H1 (cell line): ENCODE results near the gene ZNF383. TPM values are rescaled to one million over a fixed set of nuclear protein-coding genes. Genes with fewer than 3 reads are reported as not detected.
"Not testable (repeated sequence)": the region's sequence is repeated elsewhere in the genome, so short reads cannot be mapped to it uniquely, and the experiment has no call there.

ENCODE experiments used
- CTCF ChIA-PET: fragments of 300-600 bp; sonication (Branson Sonifier 250); formaldehyde crosslinking; loops from one replicate; lab custom pipeline; 2021; ENCODE audit not compliant: partially characterized antibody; lab: Charles Lee
- POLR2A ChIA-PET: fragments of 300-600 bp; sonication (Branson Sonifier 250); formaldehyde crosslinking; loops from one replicate; lab custom pipeline; 2021; ENCODE audit warnings: inconsistent platforms; ENCODE audit not compliant: partially characterized antibody; lab: Charles Lee
- DNase-seq, 2 experiments: peaks; one replicate each; pipeline versions ENCODE4 v3.0.0 to v3.0.0-alpha.2; 2010 to 2022; ENCODE audit warnings: low spot score in 2 of 2, low read depth in 1 of 2, mixed read lengths in 1 of 2
- FAIRE-seq: peaks from 2 replicates; lab custom pipeline; 2011; peaks lifted over from hg19 to GRCh38; lab: Jason Lieb, UNC
- H2AFZ ChIP-seq: 2 replicates; pipeline ENCODE4 v1.8.1; 2012; ENCODE audit warnings: low read length, inconsistent platforms
- H2AK5ac ChIP-seq: 2 replicates; pipeline ENCODE4 v1.6.1; 2013; ENCODE audit warnings: low read depth, low read length
- H2BK120ac ChIP-seq: replicated peaks from 2 replicates; pipeline ENCODE3; 2013; ENCODE audit warnings: low read depth, low read length, inconsistent platforms
- H2BK12ac ChIP-seq: 2 replicates; pipeline ENCODE4 v1.6.1; 2013; ENCODE audit warnings: low read depth, low read length
- H2BK15ac ChIP-seq: 2 replicates; pipeline ENCODE4 v1.6.1; 2013; ENCODE audit warnings: low read length
- H2BK20ac ChIP-seq: 2 replicates; pipeline ENCODE4 v1.6.1; 2013; ENCODE audit warnings: low read length
- H2BK5ac ChIP-seq: 2 replicates; pipeline ENCODE4 v1.6.1; 2013; ENCODE audit warnings: low read depth, low read length
- H3K14ac ChIP-seq: 2 replicates; pipeline ENCODE4 v1.6.1; 2013; ENCODE audit warnings: inconsistent platforms; ENCODE audit not compliant: insufficient read length
- H3K18ac ChIP-seq: 2 replicates; pipeline ENCODE4 v1.6.1; 2013; ENCODE audit warnings: low read length; ENCODE audit errors: extremely low read depth
- H3K23ac ChIP-seq: 2 replicates; pipeline ENCODE4 v1.6.1; 2013; ENCODE audit warnings: inconsistent platforms; ENCODE audit not compliant: insufficient read length
- H3K23me2 ChIP-seq: 2 replicates; pipeline ENCODE4 v1.6.1; 2013; ENCODE audit warnings: low read depth, low read length
- H3K27ac ChIP-seq: 2 replicates; pipeline ENCODE4 v1.6.1; 2011; ENCODE audit warnings: low read depth, low read length, inconsistent platforms
- H3K27me3 ChIP-seq, 4 experiments: replicated peaks in 1 of 4; 1 replicate in 1 of 4; 2 replicates in 3 of 4; pipeline versions ENCODE4 v1.6.1 to v1.8.1; 2011 to 2013; ENCODE audit warnings: low read length in 3 of 4, mild to moderate bottlenecking in 3 of 4, inconsistent platforms in 2 of 4, mixed read lengths in 2 of 4, moderate library complexity in 1 of 4; ENCODE audit not compliant: control insufficient read depth in 3 of 4, insufficient read depth in 3 of 4; ENCODE audit errors: extremely low read depth in 1 of 4
- H3K36me3 ChIP-seq, 4 experiments: 2 replicates each; pipeline versions ENCODE4 v1.6.1 to v1.8.1; 2011 to 2013; ENCODE audit warnings: mild to moderate bottlenecking in 4 of 4, low read length in 3 of 4, moderate library complexity in 2 of 4, control low read depth in 1 of 4, inconsistent platforms in 1 of 4; ENCODE audit not compliant: insufficient read depth in 4 of 4, control insufficient read depth in 2 of 4
- H3K4ac ChIP-seq: replicated peaks from 2 replicates; pipeline ENCODE3; 2013; ENCODE audit warnings: low read length, low read depth, mixed read lengths, inconsistent platforms; ENCODE audit not compliant: insufficient read length
- H3K4me1 ChIP-seq, 4 experiments: replicated peaks in 1 of 4; 1 replicate in 1 of 4; 2 replicates in 3 of 4; pipeline versions ENCODE4 v1.6.1 to v1.8.1; 2011 to 2013; ENCODE audit warnings: low read length in 3 of 4, inconsistent platforms in 2 of 4, mixed read lengths in 1 of 4; ENCODE audit not compliant: insufficient read depth in 4 of 4, control insufficient read depth in 3 of 4
- H3K4me2 ChIP-seq, 2 experiments: 2 replicates each; pipeline versions ENCODE4 v1.6.1 to v1.8.1; 2011 to 2013; ENCODE audit warnings: low read depth in 2 of 2, low read length in 2 of 2, control low read depth in 1 of 2, inconsistent platforms in 1 of 2, mild to moderate bottlenecking in 1 of 2; ENCODE audit not compliant: insufficient read depth in 1 of 2
- H3K4me3 ChIP-seq, 4 experiments: fragments of 200-600, 300-600 bp in 1 of 4; sonication (generic), shearing (Covaris generic), sonication (Bioruptor Twin) in 1 of 4; 2 replicates each; pipeline versions ENCODE4 v1.5.1 to v1.8.1; 2011 to 2016; ENCODE audit warnings: low read length in 4 of 4, low read depth in 3 of 4, control low read depth in 2 of 4, inconsistent platforms in 2 of 4, mild to moderate bottlenecking in 2 of 4, mixed read lengths in 1 of 4, moderate library complexity in 1 of 4; ENCODE audit not compliant: insufficient read depth in 2 of 4; ENCODE audit errors: extremely low read depth in 1 of 4
- H3K56ac ChIP-seq: replicated peaks from 2 replicates; pipeline ENCODE3; 2013; ENCODE audit warnings: low read depth, mild to moderate bottlenecking, mixed read lengths, low read length, inconsistent platforms; ENCODE audit not compliant: insufficient read length
- H3K79me1 ChIP-seq: 2 replicates; pipeline ENCODE4 v1.6.1; 2013; ENCODE audit warnings: low read depth, low read length, control low read depth
- H3K79me2 ChIP-seq, 2 experiments: 2 replicates each; pipeline versions ENCODE4 v1.6.1 to v1.8.1; 2012 to 2013; ENCODE audit warnings: low read length in 2 of 2, mild to moderate bottlenecking in 2 of 2, inconsistent platforms in 1 of 2; ENCODE audit not compliant: insufficient read depth in 2 of 2, control insufficient read depth in 1 of 2
- H3K9ac ChIP-seq, 4 experiments: replicated peaks in 1 of 4; 1 replicate in 1 of 4; 2 replicates in 3 of 4; pipeline versions ENCODE4 v1.6.1 to v1.8.1; 2011 to 2013; ENCODE audit warnings: low read depth in 3 of 4, low read length in 3 of 4, control low read depth in 2 of 4, mild to moderate bottlenecking in 2 of 4, moderate library complexity in 2 of 4, inconsistent platforms in 1 of 4; ENCODE audit errors: extremely low read depth in 1 of 4
- H3K9me3 ChIP-seq, 2 experiments: 2 replicates each; pipeline versions ENCODE4 v1.6.1 to v1.8.1; 2012 to 2013; ENCODE audit warnings: mild to moderate bottlenecking in 2 of 2, moderate library complexity in 2 of 2, control low read depth in 1 of 2, inconsistent platforms in 1 of 2, low read depth in 1 of 2, low read length in 1 of 2, mixed read lengths in 1 of 2; ENCODE audit not compliant: insufficient read depth in 2 of 2
- H4K20me1 ChIP-seq, 2 experiments: replicated peaks in 1 of 2; 2 replicates each; pipeline versions ENCODE3 to v1.8.1; 2011 to 2013; ENCODE audit warnings: inconsistent platforms in 2 of 2, low read length in 2 of 2, mild to moderate bottlenecking in 1 of 2; ENCODE audit not compliant: insufficient read depth in 2 of 2, control insufficient read depth in 1 of 2
- H4K5ac ChIP-seq: 2 replicates; pipeline ENCODE4 v1.6.1; 2013; ENCODE audit warnings: low read length, low read depth, mixed read lengths, inconsistent platforms; ENCODE audit not compliant: insufficient read length
- H4K8ac ChIP-seq: 2 replicates; pipeline ENCODE4 v1.8.0; 2013; ENCODE audit warnings: mild to moderate bottlenecking, moderate library complexity, low read length, inconsistent platforms; ENCODE audit not compliant: insufficient read depth; ENCODE audit errors: extremely low read depth
- H4K91ac ChIP-seq: replicated peaks from 2 replicates; pipeline ENCODE3; 2013; ENCODE audit warnings: low read length, mixed read lengths, inconsistent platforms; ENCODE audit not compliant: insufficient read length
- WGBS, 2 experiments: shearing (Covaris generic) in 1 of 2; methylation state at CpG; one replicate each; pipeline versions ENCODE4 v1.1.6 to v1.1.7; 2013 to 2015; ENCODE audit warnings: low lambda C conversion rate in 2 of 2, mixed read lengths in 2 of 2, inconsistent platforms in 1 of 2, low coverage in 1 of 2, missing lambda C conversion rate in 1 of 2; ENCODE audit not compliant: insufficient replicate concordance in 2 of 2, insufficient coverage in 1 of 2, insufficient read length in 1 of 2; ENCODE audit errors: extremely low coverage in 1 of 2, missing lambda C conversion rate in 1 of 2; 5-methylcytosine and 5-hydroxymethylcytosine counted together
- polyA plus RNA-seq, 7 experiments: library from polyadenylated mRNA; depleted of rRNA in 3 of 7; stranded (reverse) in 5 of 7; unstranded in 2 of 7; fragments of >200 nt in 5 of 7; fragments of 200-250 nt in 2 of 7; gene quantifications; 1 replicate in 5 of 7; 2 replicates in 1 of 7; 4 replicates in 1 of 7; pipeline versions ENCODE4 v1.2.1 to v1.2.3, GENCODE V29; 2011 to 2013; ENCODE audit warnings: missing spikeins in 2 of 7, mixed read lengths in 2 of 7
- total RNA-seq: library from RNA; stranded (reverse); fragmentation: NEBNext Ultra II Directional; extraction: Animal tissue kit (Norgen Biotek cat#: 25700); gene quantifications from 2 replicates; pipeline ENCODE4 v1.2.1, GENCODE V29; 2021

Gene ZNF383
- total and polyA plus RNA-seq, 2 of the 8 experiments (the other 6 are each of a cell fraction or from before 2014, with no cell fraction given), result 1.2 to 3.9 TPM

GRCh38 chr19:37280656-37281055 is 62.6 kb downstream of the ZNF383 start:
- H3K36me3 ChIP-seq, FAIRE-seq, POLR2A ChIA-PET, H2BK15ac ChIP-seq, H2BK5ac ChIP-seq, H3K9ac ChIP-seq, H3K14ac ChIP-seq, H3K27me3 ChIP-seq, H2BK20ac ChIP-seq, H2AFZ ChIP-seq, H2BK120ac ChIP-seq, H3K18ac ChIP-seq, H3K4ac ChIP-seq, H3K79me1 ChIP-seq, H4K20me1 ChIP-seq, H3K4me2 ChIP-seq, H3K23me2 ChIP-seq, CTCF ChIA-PET, H3K27ac ChIP-seq, H4K91ac ChIP-seq, H3K56ac ChIP-seq, H4K8ac ChIP-seq, DNase-seq, H3K23ac ChIP-seq, H3K4me3 ChIP-seq, H2AK5ac ChIP-seq, H3K79me2 ChIP-seq, H2BK12ac ChIP-seq, H4K5ac ChIP-seq, H3K4me1 ChIP-seq: not testable (repeated sequence)
- WGBS, 2 experiments, result 100% methylated on average over 4 of the region's 30 CpGs; no CpG with 5 or more reads in 1 of the 2 experiments
- H3K9me3 ChIP-seq, result peaks cover 0 to 11% of the 10 kb centered on the region in 2 experiments; a peak in 1 of 4 replicates

GRCh38 chr19:37284020-37284419 is 66.0 kb downstream of the ZNF383 start:
- WGBS, 2 experiments, result no CpG with 5 or more reads among the region's 37 CpGs
- H3K27ac ChIP-seq, CTCF ChIA-PET, H3K56ac ChIP-seq, H3K4me3 ChIP-seq, H3K9ac ChIP-seq, H3K4me1 ChIP-seq, H3K27me3 ChIP-seq, H2BK12ac ChIP-seq, H4K8ac ChIP-seq, H3K4me2 ChIP-seq, H2AFZ ChIP-seq, H3K18ac ChIP-seq, H4K91ac ChIP-seq, H3K79me1 ChIP-seq, H3K4ac ChIP-seq, H4K5ac ChIP-seq, H2BK20ac ChIP-seq, H2BK120ac ChIP-seq, H3K23me2 ChIP-seq, POLR2A ChIA-PET, FAIRE-seq, H3K23ac ChIP-seq, H4K20me1 ChIP-seq, H3K14ac ChIP-seq, H3K36me3 ChIP-seq, H2AK5ac ChIP-seq, DNase-seq, H2BK15ac ChIP-seq, H2BK5ac ChIP-seq, H3K79me2 ChIP-seq: not testable (repeated sequence)
- H3K9me3 ChIP-seq, result peaks cover 0 to 11% of the 10 kb centered on the region in 2 experiments; a peak in 2 of 4 replicates
